ENCODE results near the gene FOSB.
"Not testable (repeated sequence)": the region's sequence is repeated elsewhere in the genome, so short reads cannot be mapped to it uniquely, and the experiment has no call there.

DNA sequence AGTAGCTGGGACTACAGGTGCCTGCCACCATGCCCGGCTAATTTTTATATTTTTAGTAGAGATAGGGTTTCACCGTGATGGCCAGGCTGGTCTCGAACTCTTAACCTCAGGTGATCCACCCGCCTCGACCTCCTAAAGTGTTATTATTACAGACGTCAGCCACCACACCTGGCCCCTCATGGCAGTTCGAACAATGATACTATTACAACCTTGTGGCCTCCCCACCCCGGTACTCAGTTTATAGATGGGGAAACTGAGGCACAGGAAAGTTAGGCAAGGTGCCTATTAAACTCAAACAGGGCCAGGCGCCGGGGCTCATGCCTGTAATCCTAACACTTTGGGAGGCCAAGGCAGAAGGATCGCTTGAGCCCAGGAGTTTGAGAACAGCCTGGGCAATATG is 42.6 kb downstream of the FOSB start:
- TF ChIP-seq, protein P1, sequence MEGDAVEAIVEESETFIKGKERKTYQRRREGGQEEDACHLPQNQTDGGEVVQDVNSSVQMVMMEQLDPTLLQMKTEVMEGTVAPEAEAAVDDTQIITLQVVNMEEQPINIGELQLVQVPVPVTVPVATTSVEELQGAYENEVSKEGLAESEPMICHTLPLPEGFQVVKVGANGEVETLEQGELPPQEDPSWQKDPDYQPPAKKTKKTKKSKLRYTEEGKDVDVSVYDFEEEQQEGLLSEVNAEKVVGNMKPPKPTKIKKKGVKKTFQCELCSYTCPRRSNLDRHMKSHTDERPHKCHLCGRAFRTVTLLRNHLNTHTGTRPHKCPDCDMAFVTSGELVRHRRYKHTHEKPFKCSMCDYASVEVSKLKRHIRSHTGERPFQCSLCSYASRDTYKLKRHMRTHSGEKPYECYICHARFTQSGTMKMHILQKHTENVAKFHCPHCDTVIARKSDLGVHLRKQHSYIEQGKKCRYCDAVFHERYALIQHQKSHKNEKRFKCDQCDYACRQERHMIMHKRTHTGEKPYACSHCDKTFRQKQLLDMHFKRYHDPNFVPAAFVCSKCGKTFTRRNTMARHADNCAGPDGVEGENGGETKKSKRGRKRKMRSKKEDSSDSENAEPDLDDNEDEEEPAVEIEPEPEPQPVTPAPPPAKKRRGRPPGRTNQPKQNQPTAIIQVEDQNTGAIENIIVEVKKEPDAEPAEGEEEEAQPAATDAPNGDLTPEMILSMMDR (IDR thresholded peaks at IDR 0.05; ENCODE audit: low read depth, low read length): not testable (repeated sequence)
- not testable (repeated sequence) for TF ChIP-seq EZH2phosphoT487 (IDR thresholded peaks at IDR 0.05; ENCODE audit: low read depth)

Measured in OCI-LY3 (cell line).